ENCODE results near the gene FAM240B.

Gene FAM240B

DNA sequence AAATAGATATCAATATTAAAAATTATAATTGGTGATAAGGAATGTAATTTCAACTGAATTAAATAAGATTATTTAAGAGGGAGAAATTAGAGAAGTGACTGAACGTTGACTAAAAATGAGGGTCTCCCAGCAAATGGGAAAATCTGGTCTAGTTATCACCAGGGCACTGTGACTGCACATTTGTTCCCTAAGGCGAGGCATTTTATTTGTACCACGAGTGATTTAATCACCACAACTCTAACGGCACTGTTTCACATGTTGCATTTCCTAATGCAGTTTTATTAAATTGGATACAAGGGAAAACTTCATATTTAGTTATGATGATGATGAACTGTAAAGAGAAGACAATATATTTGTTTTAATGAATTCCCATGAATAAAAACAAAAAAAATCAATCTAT is 26.4 kb upstream of the FAM240B start:
- Histone ChIP-seq H3K27me3 (ENCODE audit: control insufficient read depth in 1 of 2, insufficient read depth in 1 of 2, low read length in 2 of 2) (no peaks in the 10 kb centered on the region), H3K4ac (ENCODE audit: low read depth in 1 of 2, low read length in 2 of 2) (no peak overlapping the region), H3K9ac (ENCODE audit: low read length) (no peak overlapping the region), H3K4me3 (ENCODE audit: insufficient read depth in 1 of 2, low read depth in 1 of 2, low read length in 2 of 2) (no peak overlapping the region), H3K79me1 (replicated peaks; ENCODE audit: low read length, poor library complexity, severe bottlenecking) (no peaks in the 10 kb centered on the region), H3K14ac (ENCODE audit: low read length in 2 of 2) (no peak overlapping the region), H3K23ac (ENCODE audit: low read length in 2 of 2) (no peak overlapping the region), H2BK120ac (ENCODE audit: low read depth, low read length) (no peak overlapping the region), H3K9me3 (ENCODE audit: control insufficient read depth, low read length) (no peaks in the 10 kb centered on the region), H3K27ac (ENCODE audit: low read length, poor library complexity, severe bottlenecking) (no peak overlapping the region), H3K4me1 (ENCODE audit: control insufficient read depth, insufficient read depth, low read depth, low read length) (no peaks in the 10 kb centered on the region), H3K36me3 (ENCODE audit: control insufficient read depth in 1 of 2, insufficient read depth in 2 of 2, low read depth in 1 of 2, low read length in 2 of 2) (no peaks in the 10 kb centered on the region), H2BK12ac (ENCODE audit: low read length in 2 of 2) (no peak overlapping the region), H2AFZ (ENCODE audit: low read depth, low read length) (no peak overlapping the region), H4K91ac (ENCODE audit: low read length) (no peak overlapping the region), H3K4me2 (ENCODE audit: low read length, poor library complexity, severe bottlenecking) (no peak overlapping the region), H2BK15ac (ENCODE audit: low read depth, poor library complexity, severe bottlenecking) (no peak overlapping the region), H2AK5ac (ENCODE audit: low read length, severe bottlenecking) (no peak overlapping the region), H3K18ac (ENCODE audit: low read depth in 1 of 2, low read length in 2 of 2) (no peak overlapping the region), H4K8ac (ENCODE audit: low read length) (no peak overlapping the region), H2BK5ac (ENCODE audit: low read depth, low read length, poor library complexity, severe bottlenecking) (no peak overlapping the region)
- DNase-seq = no peak
- 79% methylated on average over 2 of the region's 4 CpGs for WGBS

GRCh38 chr9:38744484-38744883 is 24.6 kb upstream of the FAM240B start:
- 93% methylated on average over 2 of the region's 3 CpGs for WGBS
- no peak overlapping the region for H3K14ac ChIP-seq (ENCODE audit: low read length in 2 of 2)
- H3K4me3 ChIP-seq (ENCODE audit: insufficient read depth in 1 of 2, low read depth in 1 of 2, low read length in 2 of 2) = no peak overlapping the region
- no peaks in the 10 kb centered on the region for H3K36me3 ChIP-seq (ENCODE audit: control insufficient read depth in 1 of 2, insufficient read depth in 2 of 2, low read depth in 1 of 2, low read length in 2 of 2)
- no peak overlapping the region for H2BK15ac ChIP-seq (ENCODE audit: low read depth, poor library complexity, severe bottlenecking)
- no peak overlapping the region for H3K4me2 ChIP-seq (ENCODE audit: low read length, poor library complexity, severe bottlenecking)
- no peaks in the 10 kb centered on the region for H3K79me1 ChIP-seq (replicated peaks; ENCODE audit: low read length, poor library complexity, severe bottlenecking)
- H2BK12ac ChIP-seq (ENCODE audit: low read length in 2 of 2) = no peak overlapping the region
- H3K4ac ChIP-seq (ENCODE audit: low read depth in 1 of 2, low read length in 2 of 2) = no peak overlapping the region
- no peak overlapping the region for H2AK5ac ChIP-seq (ENCODE audit: low read length, severe bottlenecking)
- no peak overlapping the region for H3K27ac ChIP-seq (ENCODE audit: low read length, poor library complexity, severe bottlenecking)
- H4K91ac ChIP-seq (ENCODE audit: low read length) = no peak overlapping the region
- H3K9ac ChIP-seq (ENCODE audit: low read length) = no peak overlapping the region
- DNase-seq = no peak
- no peak overlapping the region for H2BK120ac ChIP-seq (ENCODE audit: low read depth, low read length)
- H2BK5ac ChIP-seq (ENCODE audit: low read depth, low read length, poor library complexity, severe bottlenecking) = no peak overlapping the region
- H3K18ac ChIP-seq (ENCODE audit: low read depth in 1 of 2, low read length in 2 of 2) = no peak overlapping the region
- no peaks in the 10 kb centered on the region for H3K27me3 ChIP-seq (ENCODE audit: control insufficient read depth in 1 of 2, insufficient read depth in 1 of 2, low read length in 2 of 2)
- no peaks in the 10 kb centered on the region for H3K9me3 ChIP-seq (ENCODE audit: control insufficient read depth, low read length)
- no peaks in the 10 kb centered on the region for H3K4me1 ChIP-seq (ENCODE audit: control insufficient read depth, insufficient read depth, low read depth, low read length)
- H4K8ac ChIP-seq (ENCODE audit: low read length) = no peak overlapping the region
- H3K23ac ChIP-seq (ENCODE audit: low read length in 2 of 2) = no peak overlapping the region
- H2AFZ ChIP-seq (ENCODE audit: low read depth, low read length) = no peak overlapping the region

DNA sequence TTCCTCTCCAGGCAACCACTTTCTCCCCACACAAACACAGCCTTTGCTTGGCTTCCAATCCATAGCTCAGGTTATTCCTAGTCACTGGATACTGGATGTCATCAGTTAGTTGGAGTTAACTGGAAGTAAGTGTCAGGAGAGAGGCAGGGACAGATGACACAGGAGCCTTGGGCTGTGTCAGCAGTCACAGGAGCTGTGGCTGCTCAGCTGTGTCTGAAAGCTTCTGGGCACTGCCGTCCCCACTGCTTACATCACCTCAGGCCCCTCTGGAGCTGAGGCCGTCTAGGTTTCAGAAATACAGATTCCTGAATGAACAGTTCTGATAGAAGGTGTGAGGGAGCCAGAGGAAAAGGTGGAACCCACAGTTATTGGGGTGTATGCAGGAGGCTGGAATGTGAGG is 17.3 kb upstream of the FAM240B start:
- H3K9ac ChIP-seq (ENCODE audit: low read length) = no peak overlapping the region
- no peak overlapping the region for H2BK15ac ChIP-seq (ENCODE audit: low read depth, poor library complexity, severe bottlenecking)
- H2BK12ac ChIP-seq (ENCODE audit: low read length in 2 of 2) = no peak overlapping the region
- no peaks in the 10 kb centered on the region for H3K79me1 ChIP-seq (replicated peaks; ENCODE audit: low read length, poor library complexity, severe bottlenecking)
- H3K4me1 ChIP-seq (ENCODE audit: control insufficient read depth, insufficient read depth, low read depth, low read length) = no peaks in the 10 kb centered on the region
- peaks cover 0 to 14% of the 10 kb centered on the region in 2 experiments for H3K27me3 ChIP-seq (ENCODE audit: control insufficient read depth in 1 of 2, insufficient read depth in 1 of 2, low read length in 2 of 2)
- WGBS = 81% methylated on average over 2 of the region's 2 CpGs
- no peak overlapping the region for H3K4ac ChIP-seq (ENCODE audit: low read depth in 1 of 2, low read length in 2 of 2)
- no peak overlapping the region for H2BK5ac ChIP-seq (ENCODE audit: low read depth, low read length, poor library complexity, severe bottlenecking)
- DNase-seq = no peak
- no peak overlapping the region for H3K14ac ChIP-seq (ENCODE audit: low read length in 2 of 2)
- H2AK5ac ChIP-seq (ENCODE audit: low read length, severe bottlenecking) = no peak overlapping the region
- no peak overlapping the region for H2BK120ac ChIP-seq (ENCODE audit: low read depth, low read length)
- no peak overlapping the region for H2AFZ ChIP-seq (ENCODE audit: low read depth, low read length)
- no peak overlapping the region for H3K4me2 ChIP-seq (ENCODE audit: low read length, poor library complexity, severe bottlenecking)
- H3K4me3 ChIP-seq (ENCODE audit: insufficient read depth in 1 of 2, low read depth in 1 of 2, low read length in 2 of 2) = no peak overlapping the region
- H3K27ac ChIP-seq (ENCODE audit: low read length, poor library complexity, severe bottlenecking) = no peak overlapping the region
- no peak overlapping the region for H3K18ac ChIP-seq (ENCODE audit: low read depth in 1 of 2, low read length in 2 of 2)
- H4K8ac ChIP-seq (ENCODE audit: low read length) = no peak overlapping the region
- no peaks in the 10 kb centered on the region for H3K9me3 ChIP-seq (ENCODE audit: control insufficient read depth, low read length)
- no peak overlapping the region for H4K91ac ChIP-seq (ENCODE audit: low read length)
- no peak overlapping the region for H3K23ac ChIP-seq (ENCODE audit: low read length in 2 of 2)
- H3K36me3 ChIP-seq (ENCODE audit: control insufficient read depth in 1 of 2, insufficient read depth in 2 of 2, low read depth in 1 of 2, low read length in 2 of 2) = no peaks in the 10 kb centered on the region

GRCh38 chr9:38734831-38735230 is 14.9 kb upstream of the FAM240B start:
- Histone ChIP-seq H3K27ac (ENCODE audit: low read length, poor library complexity, severe bottlenecking) (no peak overlapping the region), H3K4me2 (ENCODE audit: low read length, poor library complexity, severe bottlenecking) (no peak overlapping the region), H3K9ac (ENCODE audit: low read length) (no peak overlapping the region), H2AFZ (ENCODE audit: low read depth, low read length) (no peak overlapping the region), H3K4me1 (ENCODE audit: control insufficient read depth, insufficient read depth, low read depth, low read length) (no peaks in the 10 kb centered on the region), H4K91ac (ENCODE audit: low read length) (no peak overlapping the region), H2BK120ac (ENCODE audit: low read depth, low read length) (no peak overlapping the region), H3K23ac (ENCODE audit: low read length in 2 of 2) (no peak overlapping the region), H3K36me3 (ENCODE audit: control insufficient read depth in 1 of 2, insufficient read depth in 2 of 2, low read depth in 1 of 2, low read length in 2 of 2) (no peaks in the 10 kb centered on the region), H3K79me1 (replicated peaks; ENCODE audit: low read length, poor library complexity, severe bottlenecking) (no peaks in the 10 kb centered on the region), H3K18ac (ENCODE audit: low read depth in 1 of 2, low read length in 2 of 2) (no peak overlapping the region), H2BK12ac (ENCODE audit: low read length in 2 of 2) (no peak overlapping the region), H3K4me3 (ENCODE audit: insufficient read depth in 1 of 2, low read depth in 1 of 2, low read length in 2 of 2) (no peak overlapping the region), H4K8ac (ENCODE audit: low read length) (no peak overlapping the region), H3K9me3 (ENCODE audit: control insufficient read depth, low read length) (no peaks in the 10 kb centered on the region), H3K4ac (ENCODE audit: low read depth in 1 of 2, low read length in 2 of 2) (no peak overlapping the region), H2AK5ac (ENCODE audit: low read length, severe bottlenecking) (no peak overlapping the region), H2BK5ac (ENCODE audit: low read depth, low read length, poor library complexity, severe bottlenecking) (no peak overlapping the region), H2BK15ac (ENCODE audit: low read depth, poor library complexity, severe bottlenecking) (no peak overlapping the region), H3K27me3 (ENCODE audit: control insufficient read depth in 1 of 2, insufficient read depth in 1 of 2, low read length in 2 of 2) (peaks cover 0 to 18% of the 10 kb centered on the region in 2 experiments), H3K14ac (ENCODE audit: low read length in 2 of 2) (no peak overlapping the region)
- WGBS = 100% methylated on average over 4 of the region's 5 CpGs
- no peak for DNase-seq

Data from mesenchymal stem cell (in vitro differentiated cells and primary cell).